GM08714 (cell line): Measurements from ENCODE around the gene NXPH4.
A peak's percentile ranks its signal among the peaks of the same experiment; 100 is the strongest.

Source experiments
- H3K4me3 ChIP-seq: fragments of 200-500 bp; sonication (Bioruptor generic); 2 replicates; pipeline ENCODE4 v1.5.1; 2014; ENCODE audit warnings: mild to moderate bottlenecking, low read length, inconsistent platforms
- ZNF274 ChIP-seq: IDR thresholded peaks from 2 replicates; pipeline ENCODE4 v1.6.1; 2012; ENCODE audit warnings: mild to moderate bottlenecking, low read depth, low read length

The NXPH4 gene

GRCh38 chr12:57224278-57224972, 7.8 kb downstream of the NXPH4 start:
- H3K4me3 ChIP-seq, result no peak overlapping the region
- no peak for TF ChIP-seq ZNF274

GRCh38 chr12:57224973-57225679, 8.5 kb downstream of the NXPH4 start:
- H3K4me3 ChIP-seq, result no peak overlapping the region
- TF ChIP-seq ZNF274, result no peak

GRCh38 chr12:57225680-57226210, 9.2 kb downstream of the NXPH4 start:
- H3K4me3 ChIP-seq, result no peak overlapping the region
- TF ChIP-seq ZNF274, result no peak

- TF ChIP-seq ZNF274, result no peak
- no peak overlapping the region; the same call in 1 of the 2 replicates for H3K4me3 ChIP-seq
These were observed 10.2 kb downstream of the NXPH4 start for GRCh38 chr12:57226588-57227314.

GRCh38 chr12:57227315-57228115, 10.9 kb downstream of the NXPH4 start:
- TF ChIP-seq ZNF274, result no peak
- H3K4me3 ChIP-seq, result no peak overlapping the region; the same call in 1 of the 2 replicates

GRCh38 chr12:57229046-57229633, 12.5 kb downstream of the NXPH4 start:
- H3K4me3 ChIP-seq, result peak overlapping the region; percentile 84; the same call in 1 of the 2 replicates
- no peak for TF ChIP-seq ZNF274

- H3K4me3 ChIP-seq, result peak within 1 kb of the TSS; percentile 84
- no peak for TF ChIP-seq ZNF274
These were observed 13.2 kb downstream of the NXPH4 start, which contains the start of gene SHMT2 for GRCh38 chr12:57229634-57230380. SHMT2 (plus strand) TSS chr12:57229711; CDS start chr12:57229779, 68 bp downstream.

- H3K4me3 ChIP-seq, result peak overlapping the region; percentile 84
- TF ChIP-seq ZNF274, result no peak
These were observed 14.0 kb downstream of the NXPH4 start for GRCh38 chr12:57230381-57231155.

- peak overlapping the region; percentile 84; the same call in 1 of the 2 replicates for H3K4me3 ChIP-seq
- no peak for TF ChIP-seq ZNF274
These were observed 14.9 kb downstream of the NXPH4 start for GRCh38 chr12:57231276-57232021.

- TF ChIP-seq ZNF274, result no peak
- H3K4me3 ChIP-seq, result no peak overlapping the region
These were observed 15.7 kb downstream of the NXPH4 start for GRCh38 chr12:57232156-57232756.

GRCh38 chr12:57233357-57234232, 17.0 kb downstream of the NXPH4 start:
- no peak for TF ChIP-seq ZNF274
- H3K4me3 ChIP-seq, result no peak overlapping the region
